Activated CD4-positive, alpha-beta memory T cell treated with anti-CD3 and anti-CD28 coated beads for 36 hours (primary cell): Measurements from ENCODE around the gene FYN. TPM values are rescaled to one million over a fixed set of nuclear protein-coding genes. Genes with fewer than 3 reads are reported as not detected.
A peak's percentile ranks its signal among the peaks of the same experiment; 100 is the strongest.

Experiments used
- CTCF ChIA-PET: fragments of 350-600 bp; sonication (Branson Sonifier 250); formaldehyde crosslinking; loops from one replicate; lab custom pipeline; 2021; ENCODE audit warnings: antibody characterized with exemption, inconsistent platforms; lab: Charles Lee
- POLR2A ChIA-PET: fragments of 350-600 bp; sonication (Branson Sonifier 250); formaldehyde crosslinking; loops from one replicate; lab custom pipeline; 2021; ENCODE audit warnings: antibody characterized with exemption; lab: Charles Lee
- DNase-seq: peaks from one replicate; pipeline ENCODE4 v3.0.0-alpha.2; 2020
- H3K27ac Mint-ChIP-seq: one replicate; pipeline ENCODE4 v1.8.0; 2021; ENCODE audit warnings: mixed read lengths
- H3K27me3 Mint-ChIP-seq: one replicate; pipeline ENCODE4 v1.8.0; 2021; ENCODE audit warnings: mixed read lengths
- H3K36me3 Mint-ChIP-seq: one replicate; pipeline ENCODE4 v1.8.0; 2021; ENCODE audit warnings: mixed read lengths
- H3K4me1 Mint-ChIP-seq: one replicate; pipeline ENCODE4 v1.8.0; 2021; ENCODE audit warnings: low read depth, mixed read lengths
- H3K4me3 Mint-ChIP-seq: one replicate; pipeline ENCODE4 v1.8.0; 2021; ENCODE audit warnings: mild to moderate bottlenecking, mixed read lengths
- H3K9me3 Mint-ChIP-seq: one replicate; pipeline ENCODE4 v1.8.0; 2021; ENCODE audit warnings: mixed read lengths
- intact Hi-C: fragments of 100-400 bp; cut with micrococcal nuclease; formaldehyde crosslinking; loops from one replicate; pipeline ENCODE4 v1.15.1; 2023
- total RNA-seq, 2 experiments: library from RNA; stranded (reverse); gene quantifications; one replicate each; pipeline ENCODE4 v1.2.3, GENCODE V29; 2021

Gene FYN
- total RNA-seq, 2 experiments from 2014 or later: 353 to 365 TPM

DNA sequence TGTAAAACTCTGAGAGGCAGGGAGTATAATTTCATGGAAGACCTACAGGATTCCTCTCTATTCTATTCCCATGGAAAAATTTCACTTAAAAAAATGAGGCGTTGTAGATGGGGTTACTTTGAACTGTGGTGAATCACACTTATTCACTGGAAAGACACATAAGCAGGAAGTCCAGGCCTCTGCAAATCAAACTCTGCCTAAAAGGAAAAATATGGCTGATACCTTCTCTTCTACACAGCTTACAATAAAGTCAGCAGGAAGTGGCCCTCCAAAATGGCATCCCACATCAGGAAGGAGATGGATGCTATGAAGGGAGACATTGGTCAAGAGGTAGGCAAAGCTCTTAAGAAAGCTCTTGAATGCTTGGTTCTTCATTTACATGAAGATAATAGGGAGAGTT is 115.9 kb downstream of the FYN start:
- CTCF ChIA-PET: interaction anchor here (1.6 kb wide), 1 partner anchor 114 kb away, joined by 4 read pairs; no protein-coding TSS in a partner anchor
- Mint-ChIP-seq H3K4me1 (peaks cover 86% of the 10 kb centered on the region), H3K9me3 (no peaks in the 10 kb centered on the region), H3K36me3 (peaks cover 68% of the 10 kb centered on the region), H3K4me3 (peak overlapping the region; percentile 84), H3K27ac (peak overlapping the region; percentile 95), H3K27me3 (no peaks in the 10 kb centered on the region)
- POLR2A ChIA-PET: interaction anchor here (1.0 to 1.8 kb wide), 6 partner anchors 36 to 112 kb away, joined by 3 to 7 read pairs (median 5); no protein-coding TSS in a partner anchor
- peak; percentile 53 for DNase-seq
- intact Hi-C loops: loop anchor here (1.0 to 5.0 kb wide), 3 partner anchors 114 to 330 kb away; partner anchors contain the start of genes FAM229B, REV3L and TUBE1

DNA sequence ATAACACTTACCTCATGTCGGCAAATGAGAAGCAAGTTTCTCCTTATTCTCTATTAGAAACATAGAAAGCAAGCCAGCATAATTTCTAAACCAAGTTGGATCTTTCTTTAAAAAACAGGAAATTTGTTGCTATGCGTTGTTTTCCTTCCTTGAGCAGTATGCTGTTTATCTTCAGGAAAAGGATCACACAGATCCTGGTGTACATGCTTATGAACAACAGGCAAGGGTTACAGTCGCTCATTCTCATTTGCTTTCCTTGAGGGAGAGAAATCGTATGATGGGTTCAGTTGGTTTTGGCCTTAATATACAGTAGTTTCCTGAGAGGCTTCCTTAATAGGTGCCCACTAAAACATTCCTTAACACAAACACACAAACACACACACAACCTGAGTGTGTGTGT is 118.8 kb downstream of the FYN start:
- POLR2A ChIA-PET: interaction anchor here (1.6 to 3.2 kb wide), 2 partner anchors 9 to 114 kb away, joined by 4 to 17 read pairs; no protein-coding TSS in a partner anchor
- no peak for DNase-seq
- intact Hi-C loops: no loop called here
- peaks cover 73% of the 10 kb centered on the region for H3K36me3 Mint-ChIP-seq
- peaks cover 84% of the 10 kb centered on the region for H3K4me1 Mint-ChIP-seq
- H3K4me3 Mint-ChIP-seq: peak overlapping the region; percentile 60
- CTCF ChIA-PET: interaction anchor here (1.6 kb wide), 1 partner anchor 9 kb away, joined by 5 read pairs; no protein-coding TSS in a partner anchor
- no peaks in the 10 kb centered on the region for H3K9me3 Mint-ChIP-seq
- H3K27ac Mint-ChIP-seq: peak overlapping the region; percentile 95
- no peaks in the 10 kb centered on the region for H3K27me3 Mint-ChIP-seq

DNA sequence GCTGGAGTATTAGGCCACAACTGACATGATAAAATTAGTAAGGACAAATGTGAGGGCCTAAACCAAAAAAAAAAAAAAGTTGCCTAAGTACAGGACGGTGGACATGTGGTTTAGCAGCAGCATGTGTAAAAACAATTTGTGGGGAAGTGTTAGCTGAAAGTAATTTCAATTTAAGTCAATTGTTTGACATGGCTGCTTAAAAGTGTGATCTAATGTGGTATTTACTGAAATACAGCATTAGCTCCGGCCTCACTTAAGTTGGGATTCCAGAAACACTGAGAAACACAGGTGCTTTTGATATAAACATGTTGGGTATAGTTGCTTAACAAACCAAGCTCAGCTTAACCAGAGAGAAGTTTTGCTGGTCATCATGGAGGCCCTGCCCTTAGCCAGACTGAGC is 119.7 kb downstream of the FYN start:
- intact Hi-C loops: no loop called here
- ChIA-PET POLR2A (interaction anchor here (0.6 to 3.2 kb wide), 6 partner anchors 10 to 115 kb away, joined by 4 to 17 read pairs (median 4); no protein-coding TSS in a partner anchor), CTCF (interaction anchor here (0.6 to 1.9 kb wide), 7 partner anchors 10 to 283 kb away, joined by 3 to 6 read pairs (median 4); no protein-coding TSS in a partner anchor)
- Mint-ChIP-seq H3K4me1 (peaks cover 84% of the 10 kb centered on the region), H3K36me3 (peaks cover 71% of the 10 kb centered on the region), H3K27ac (peak overlapping the region; percentile 95), H3K4me3 (peak overlapping the region; percentile 60), H3K27me3 (no peaks in the 10 kb centered on the region), H3K9me3 (no peaks in the 10 kb centered on the region)
- DNase-seq: no peak

DNA sequence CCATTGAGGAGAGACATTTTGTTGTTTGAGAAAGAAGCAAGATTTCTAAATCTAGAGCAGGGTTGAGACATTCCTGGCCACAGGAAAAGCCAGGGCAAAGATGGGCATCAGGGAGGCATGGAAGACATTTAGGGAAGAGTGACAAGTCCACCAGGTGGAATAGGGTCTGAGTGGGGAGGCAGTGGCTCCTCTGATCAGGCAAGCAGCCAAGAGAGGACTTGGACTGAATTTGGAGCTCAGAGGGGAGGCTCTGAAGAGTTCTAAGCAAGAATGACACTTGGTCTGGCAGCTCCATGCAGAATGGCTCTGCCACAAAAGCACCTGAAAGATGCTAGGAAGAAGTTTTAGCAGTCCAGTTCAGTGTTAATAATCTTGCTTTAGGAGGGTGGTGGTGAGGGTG is 120.8 kb downstream of the FYN start:
- Mint-ChIP-seq H3K27me3 (no peaks in the 10 kb centered on the region), H3K27ac (peak overlapping the region; percentile 95), H3K9me3 (no peaks in the 10 kb centered on the region), H3K4me3 (peak overlapping the region; percentile 31), H3K36me3 (peaks cover 71% of the 10 kb centered on the region), H3K4me1 (peaks cover 86% of the 10 kb centered on the region)
- no peak for DNase-seq
- CTCF ChIA-PET: interaction anchor here (1.4 to 1.9 kb wide), 4 partner anchors 9 to 43 kb away, joined by 3 to 8 read pairs (median 5); no protein-coding TSS in a partner anchor
- POLR2A ChIA-PET: interaction anchor here (0.6 to 3.2 kb wide), 7 partner anchors 9 to 240 kb away, joined by 3 to 17 read pairs (median 4); no protein-coding TSS in a partner anchor
- intact Hi-C loops: no loop called here

DNA sequence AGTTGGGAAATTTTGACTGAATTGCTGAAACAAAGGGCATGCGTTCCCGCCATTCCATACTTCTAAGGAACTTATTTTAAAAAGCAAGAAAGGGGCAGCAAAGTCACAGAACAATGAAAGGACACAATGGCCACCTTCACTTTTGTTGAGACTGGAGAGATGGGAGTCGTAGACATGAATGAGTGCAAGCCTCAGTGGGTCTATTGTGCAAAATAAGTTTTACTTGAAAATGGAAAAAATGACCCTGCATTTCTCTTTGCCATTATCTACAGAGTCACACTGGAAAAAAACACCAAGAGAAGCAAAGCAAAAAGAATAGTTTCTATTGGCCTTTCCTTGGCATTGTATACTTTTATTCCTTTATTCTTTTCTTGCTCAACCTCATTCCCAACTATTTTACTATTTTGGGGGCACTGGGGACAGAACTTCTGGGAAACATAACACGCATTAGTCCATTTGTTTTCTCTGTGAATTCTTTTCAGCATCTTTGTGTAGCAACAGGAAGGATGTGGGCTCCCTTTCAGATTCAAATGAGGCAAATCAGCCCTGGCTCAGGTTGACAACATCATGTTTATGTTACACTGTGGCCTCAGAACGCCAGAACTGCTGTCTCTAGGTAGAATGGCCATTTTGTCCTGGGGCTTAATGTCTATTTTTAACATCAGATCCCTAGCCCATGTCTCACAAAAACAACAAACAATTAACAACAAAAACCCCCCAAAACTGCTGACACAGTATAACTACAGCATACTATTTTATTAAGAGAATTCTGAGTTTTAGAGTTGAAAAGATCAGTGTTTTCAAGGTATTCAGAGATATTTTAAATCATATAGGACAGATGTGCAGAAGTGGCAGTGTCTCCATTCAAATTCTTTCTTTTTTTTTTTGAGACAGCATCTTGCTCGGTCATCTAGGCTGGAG is 122.2 kb downstream of the FYN start:
- intact Hi-C loops: loop anchor here (1.0 to 2.0 kb wide), 3 partner anchors 14 to 29 kb away; no protein-coding TSS in a partner anchor
- H3K4me3 Mint-ChIP-seq: peak overlapping the region; percentile 59
- DNase-seq: peak; percentile 71
- H3K27ac Mint-ChIP-seq: peak overlapping the region; percentile 95
- CTCF ChIA-PET: no interaction called here
- peaks cover 93% of the 10 kb centered on the region for H3K4me1 Mint-ChIP-seq
- POLR2A ChIA-PET: interaction anchor here (1.2 to 3.2 kb wide), 2 partner anchors 9 to 13 kb away, joined by 3 to 17 read pairs; no protein-coding TSS in a partner anchor
- peaks cover 72% of the 10 kb centered on the region for H3K36me3 Mint-ChIP-seq
- no peaks in the 10 kb centered on the region for H3K9me3 Mint-ChIP-seq
- H3K27me3 Mint-ChIP-seq: no peaks in the 10 kb centered on the region

DNA sequence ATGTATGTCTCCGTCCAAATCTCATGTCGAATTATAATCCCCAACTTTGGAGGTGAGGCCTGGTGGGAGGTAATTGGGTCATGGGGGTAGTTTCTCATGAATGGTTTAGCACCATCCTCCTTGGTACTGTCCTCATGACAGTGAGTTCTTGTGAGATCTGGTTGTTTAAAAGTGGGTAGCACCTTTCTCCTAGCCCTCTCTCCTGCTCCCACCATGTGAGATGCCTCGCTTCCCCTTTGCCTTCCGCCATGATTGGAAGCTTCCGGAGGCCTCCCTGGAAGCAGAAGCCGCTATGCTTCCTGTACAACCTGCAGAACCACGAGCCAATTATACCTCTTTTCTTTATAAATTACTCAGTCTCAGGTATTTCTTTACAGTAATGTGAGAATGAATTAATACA is 123.1 kb downstream of the FYN start:
- CTCF ChIA-PET: no interaction called here
- H3K9me3 Mint-ChIP-seq: no peaks in the 10 kb centered on the region
- peak overlapping the region; percentile 59 for H3K4me3 Mint-ChIP-seq
- H3K36me3 Mint-ChIP-seq: peaks cover 70% of the 10 kb centered on the region
- peaks cover 95% of the 10 kb centered on the region for H3K4me1 Mint-ChIP-seq
- POLR2A ChIA-PET: no interaction called here
- H3K27ac Mint-ChIP-seq: peak overlapping the region; percentile 95
- H3K27me3 Mint-ChIP-seq: no peaks in the 10 kb centered on the region
- no peak for DNase-seq
- intact Hi-C loops: loop anchor here (2.0 kb wide), 2 partner anchors 13 to 15 kb away; no protein-coding TSS in a partner anchor

DNA sequence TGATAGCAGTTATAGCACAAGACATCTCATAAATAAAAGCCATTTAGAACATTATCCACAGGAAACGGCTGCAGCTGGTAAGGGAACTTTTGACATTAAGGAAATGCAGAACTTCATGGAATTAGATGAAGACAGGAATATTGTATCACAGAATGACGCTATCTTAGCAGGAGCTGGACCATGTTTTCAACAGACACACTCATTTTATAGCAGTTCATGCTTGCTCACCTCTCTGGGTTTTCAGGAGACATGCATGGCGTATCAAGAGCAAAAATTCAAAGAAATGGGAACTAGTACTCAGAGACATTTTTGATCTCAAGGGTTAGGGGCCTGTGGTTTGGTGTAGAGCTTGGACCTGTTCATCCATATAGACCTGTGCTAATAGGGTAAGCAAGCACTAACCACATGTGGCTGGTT is 125.0 kb downstream of the FYN start:
- CTCF ChIA-PET: interaction anchor here (1.3 to 1.4 kb wide), 3 partner anchors 22 to 29 kb away, joined by 3 to 5 read pairs (median 3); no protein-coding TSS in a partner anchor
- no peak overlapping the region for H3K4me3 Mint-ChIP-seq
- intact Hi-C loops: no loop called here
- no peaks in the 10 kb centered on the region for H3K27me3 Mint-ChIP-seq
- peaks cover 55% of the 10 kb centered on the region for H3K36me3 Mint-ChIP-seq
- POLR2A ChIA-PET: interaction anchor here (1.0 to 2.9 kb wide), 3 partner anchors 13 to 18 kb away, joined by 4 to 10 read pairs (median 5); no protein-coding TSS in a partner anchor
- DNase-seq: no peak
- H3K27ac Mint-ChIP-seq: peak overlapping the region; percentile 79
- no peaks in the 10 kb centered on the region for H3K9me3 Mint-ChIP-seq
- H3K4me1 Mint-ChIP-seq: peaks cover 93% of the 10 kb centered on the region

DNA sequence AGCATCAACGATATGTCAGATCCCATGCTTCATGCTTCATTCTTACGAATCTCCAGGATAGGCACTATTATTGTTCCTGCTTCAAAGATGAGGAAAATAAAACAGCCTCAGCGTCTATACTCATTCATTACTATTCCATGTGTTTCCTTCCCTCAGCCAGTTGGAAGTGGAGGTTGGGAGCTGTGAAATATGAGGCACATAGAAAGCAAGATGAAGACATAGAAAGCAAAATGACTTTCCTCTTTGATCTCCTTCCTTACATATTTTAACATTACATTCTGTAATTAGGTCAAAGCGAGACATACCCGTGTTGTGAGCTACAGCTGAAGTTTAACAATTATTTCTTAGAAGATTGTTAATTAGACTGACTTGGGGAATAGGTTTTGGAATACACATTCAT is 125.4 kb downstream of the FYN start:
- H3K36me3 Mint-ChIP-seq: peaks cover 54% of the 10 kb centered on the region
- POLR2A ChIA-PET: interaction anchor here (1.0 to 2.9 kb wide), 3 partner anchors 12 to 17 kb away, joined by 4 to 10 read pairs (median 5); no protein-coding TSS in a partner anchor
- no peak overlapping the region for H3K4me3 Mint-ChIP-seq
- no peaks in the 10 kb centered on the region for H3K27me3 Mint-ChIP-seq
- CTCF ChIA-PET: interaction anchor here (1.1 to 1.4 kb wide), 6 partner anchors 22 to 296 kb away, joined by 3 to 5 read pairs (median 3); no protein-coding TSS in a partner anchor
- H3K9me3 Mint-ChIP-seq: no peaks in the 10 kb centered on the region
- H3K27ac Mint-ChIP-seq: peak overlapping the region; percentile 79
- intact Hi-C loops: loop anchor here (1.0 kb wide), 1 partner anchor 9 kb away; no protein-coding TSS in a partner anchor
- peaks cover 91% of the 10 kb centered on the region for H3K4me1 Mint-ChIP-seq
- no peak for DNase-seq

DNA sequence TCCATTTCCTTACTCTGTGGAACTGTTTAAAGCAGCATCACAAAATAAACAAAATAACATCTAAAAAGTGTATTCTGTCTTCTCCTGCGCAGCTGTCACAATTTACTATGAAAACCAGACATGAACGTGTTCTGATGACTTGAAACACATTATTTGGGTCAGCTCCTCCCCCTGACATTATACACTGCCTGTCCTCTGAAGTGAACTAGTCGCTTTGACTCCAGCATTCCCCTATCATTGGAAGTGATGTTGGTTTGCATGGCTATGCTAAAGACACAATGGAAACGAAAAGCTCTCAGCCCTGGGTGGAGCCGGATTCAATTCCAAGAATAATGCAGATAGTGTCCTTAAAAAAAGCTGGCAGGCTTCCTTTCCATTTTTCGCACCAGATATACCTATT is 125.9 kb downstream of the FYN start:
- no peak for DNase-seq
- ChIA-PET CTCF (interaction anchor here (1.1 to 1.4 kb wide), 6 partner anchors 21 to 296 kb away, joined by 3 to 5 read pairs (median 3); no protein-coding TSS in a partner anchor), POLR2A (interaction anchor here (1.6 to 2.9 kb wide), 2 partner anchors 12 to 15 kb away, joined by 4 to 10 read pairs; no protein-coding TSS in a partner anchor)
- Mint-ChIP-seq H3K4me1 (peaks cover 91% of the 10 kb centered on the region), H3K27me3 (no peaks in the 10 kb centered on the region), H3K4me3 (no peak overlapping the region), H3K27ac (peak overlapping the region; percentile 79), H3K36me3 (peaks cover 56% of the 10 kb centered on the region), H3K9me3 (no peaks in the 10 kb centered on the region)
- intact Hi-C loops: loop anchor here (1.0 kb wide), 1 partner anchor 8 kb away; no protein-coding TSS in a partner anchor

DNA sequence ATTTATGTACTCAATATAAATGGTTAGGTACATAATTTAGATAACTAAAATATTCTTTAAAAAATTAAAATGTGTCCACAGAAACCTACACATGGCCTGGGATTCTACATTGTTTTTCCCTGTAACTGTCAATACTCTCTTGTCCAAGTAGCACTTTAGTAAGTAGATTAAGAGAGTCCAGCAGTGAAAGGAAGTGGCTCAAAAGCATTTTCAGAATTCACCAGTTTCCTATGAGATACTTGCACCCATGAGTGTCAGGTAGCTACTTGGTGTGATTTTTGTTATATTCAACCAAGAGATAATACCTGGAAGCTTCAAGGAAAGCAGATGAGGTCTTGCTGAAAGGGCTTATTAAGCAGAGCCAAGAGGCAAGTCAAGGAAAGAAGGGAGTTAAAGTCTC is 126.3 kb downstream of the FYN start:
- peaks cover 91% of the 10 kb centered on the region for H3K4me1 Mint-ChIP-seq
- ChIA-PET CTCF (interaction anchor here (1.1 to 1.4 kb wide), 5 partner anchors 21 to 296 kb away, joined by 3 to 4 read pairs (median 3); no protein-coding TSS in a partner anchor), POLR2A (interaction anchor here (1.6 to 2.9 kb wide), 2 partner anchors 11 to 15 kb away, joined by 4 to 10 read pairs; no protein-coding TSS in a partner anchor)
- DNase-seq: no peak
- peak overlapping the region; percentile 79 for H3K27ac Mint-ChIP-seq
- H3K36me3 Mint-ChIP-seq: peaks cover 56% of the 10 kb centered on the region
- intact Hi-C loops: loop anchor here (1.0 kb wide), 1 partner anchor 8 kb away; no protein-coding TSS in a partner anchor
- H3K9me3 Mint-ChIP-seq: no peaks in the 10 kb centered on the region
- no peaks in the 10 kb centered on the region for H3K27me3 Mint-ChIP-seq
- no peak overlapping the region for H3K4me3 Mint-ChIP-seq

DNA sequence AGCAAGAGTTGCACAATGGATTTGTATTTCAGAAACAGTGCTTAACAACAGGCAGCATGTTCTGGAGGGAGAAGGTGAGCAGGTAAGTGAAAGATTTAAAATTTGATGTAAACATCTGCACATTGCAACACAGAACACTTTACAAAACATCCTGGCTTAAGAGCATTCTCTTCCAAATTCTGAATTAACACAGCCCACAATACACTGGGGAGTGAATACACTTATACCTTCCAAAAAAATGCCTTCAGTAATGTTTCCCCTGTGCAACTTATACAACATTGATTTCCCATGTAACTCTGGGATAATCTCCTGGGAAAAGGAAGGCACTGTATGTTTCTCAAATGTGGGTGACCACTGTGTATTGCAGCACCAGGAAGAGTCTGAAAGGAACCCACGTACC is 127.6 kb downstream of the FYN start:
- Mint-ChIP-seq H3K27ac (peak overlapping the region; percentile 16), H3K27me3 (no peaks in the 10 kb centered on the region), H3K4me1 (peaks cover 90% of the 10 kb centered on the region), H3K36me3 (peaks cover 58% of the 10 kb centered on the region), H3K9me3 (no peaks in the 10 kb centered on the region), H3K4me3 (no peak overlapping the region)
- POLR2A ChIA-PET: interaction anchor here (2.9 kb wide), 1 partner anchor 10 kb away, joined by 10 read pairs; no protein-coding TSS in a partner anchor
- intact Hi-C loops: no loop called here
- DNase-seq: no peak
- CTCF ChIA-PET: no interaction called here
